Measurements from ENCODE around the gene GPA33. TPM values are rescaled to one million over a fixed set of nuclear protein-coding genes. Genes with fewer than 3 reads are reported as not detected.

GPA33 gene
- not detected in 2 replicates for polyA plus RNA-seq (2012; rRNA removed)
- not detected in 2 replicates for polyA plus RNA-seq (2012; cell fraction: cytosol; rRNA removed)
- polyA plus RNA-seq (2012; cell fraction: nucleus; rRNA removed): not detected in 2 replicates

- H2AFZ ChIP-seq (ENCODE audit: low read depth): no peak within 1 kb of the TSS
- no peak for DNase-seq
- POLR2A ChIA-PET: no interaction called here
Observed at GRCh38 chr1:167090314-167090942, at the start of gene GPA33. Gene GPA33, minus strand, starts transcription at chr1:167090377. Its CDS starts 90 bp downstream, at chr1:167090287.

GRCh38 chr1:167138703-167139102 is 48.5 kb upstream of the GPA33 start:
- Histone ChIP-seq H3K4me2 (no peak overlapping the region), H3K36me3 (replicated peaks in 1 of 2; ENCODE audit: control insufficient read depth in 1 of 2, insufficient read depth in 2 of 2, low read length in 1 of 2) (no peaks in the 10 kb centered on the region), H3K4me3 (ENCODE audit: low read depth in 2 of 2, low read length in 1 of 2) (no peak overlapping the region), H3K4me1 (ENCODE audit: control insufficient read depth in 1 of 2, insufficient read depth in 2 of 2, low read depth in 1 of 2, low read length in 1 of 2) (peaks cover 0 to 5% of the 10 kb centered on the region in 2 experiments; a peak in 1 of 4 replicates), H3K9me3 (no peaks in the 10 kb centered on the region), H3K27me3 (ENCODE audit: insufficient read depth) (no peaks in the 10 kb centered on the region; the same call in 1 of the 2 replicates), H3K9ac (no peak overlapping the region), H3F3A (replicated peaks; ENCODE audit: insufficient read depth) (no peaks in the 10 kb centered on the region), H3K27ac (ENCODE audit: low read depth in 2 of 2, low read length in 1 of 2) (no peak overlapping the region), H3K9me2 (no peaks in the 10 kb centered on the region), H2AFZ (ENCODE audit: low read depth) (no peak overlapping the region), H4K20me1 (ENCODE audit: insufficient read depth) (no peaks in the 10 kb centered on the region), H3K79me2 (ENCODE audit: insufficient read depth) (no peaks in the 10 kb centered on the region)
- DNase-seq: no peak
- ChIA-PET CTCF (interaction anchor here (1.9 kb wide), 1 partner anchor 79 kb away, joined by 5 read pairs; no protein-coding TSS in a partner anchor), POLR2A (no interaction called here)
- 25% methylated on average over 1 of the region's 1 CpG for WGBS (ENCODE audit: low lambda C conversion rate)
- TF ChIP-seq REST (IDR thresholded peaks at IDR 0.05; ENCODE audit: low read depth, low read length) (no peak), NFIC (IDR thresholded peaks at IDR 0.05; ENCODE audit: borderline replicate concordance) (no peak), GATA2 (CRISPR knock-in tag; IDR thresholded peaks at IDR 0.05) (no peak), YY1 (IDR thresholded peaks at IDR 0.05; ENCODE audit: low read depth) (no peak), POLR2AphosphoS5 (IDR thresholded peaks at IDR 0.05; ENCODE audit: low read depth, low read length) (no peak), MXI1 (IDR thresholded peaks at IDR 0.05; ENCODE audit: low read depth, low read length) (no peak), EZH2phosphoT487 (IDR thresholded peaks at IDR 0.05; ENCODE audit: borderline replicate concordance, low read depth) (no peak), TAF1 (IDR thresholded peaks at IDR 0.05; ENCODE audit: borderline replicate concordance, low read depth, low read length) (no peak), SIN3A (IDR thresholded peaks at IDR 0.05; ENCODE audit: borderline replicate concordance, low read depth, low read length) (no peak), RAD21 (IDR thresholded peaks at IDR 0.05; ENCODE audit: low read length) (no peak), SMC3 (IDR thresholded peaks at IDR 0.05; ENCODE audit: low read depth, low read length) (no peak), RFX5 (IDR thresholded peaks at IDR 0.05; ENCODE audit: low read length) (no peak)

More at GRCh38 chr1:167090314-167090942, at the start of gene GPA33:
- H3K4me3 ChIP-seq (ENCODE audit: low read depth in 2 of 2, low read length in 1 of 2): no peak within 1 kb of the TSS
- no peak within 1 kb of the TSS for H3K9ac ChIP-seq
- no peaks in the 10 kb centered on the region for H3K9me2 ChIP-seq
- H3K27ac ChIP-seq (ENCODE audit: low read depth in 2 of 2, low read length in 1 of 2): no peak within 1 kb of the TSS
- no peaks in the 10 kb centered on the region for H3K36me3 ChIP-seq (replicated peaks in 1 of 2; ENCODE audit: control insufficient read depth in 1 of 2, insufficient read depth in 2 of 2, low read length in 1 of 2)
- no peak within 1 kb of the TSS for H3K4me2 ChIP-seq
- 55% methylated on average over 1 of the region's 1 CpG for WGBS (ENCODE audit: low lambda C conversion rate)
- no peaks in the 10 kb centered on the region for H3K27me3 ChIP-seq (ENCODE audit: insufficient read depth)
- CTCF ChIA-PET: interaction anchor here (0.8 to 1.1 kb wide), 2 partner anchors 23 to 31 kb away, joined by 3 to 4 read pairs; no protein-coding TSS in a partner anchor
- H3K4me1 ChIP-seq (ENCODE audit: control insufficient read depth in 1 of 2, insufficient read depth in 2 of 2, low read depth in 1 of 2, low read length in 1 of 2): peaks cover 0 to 4% of the 10 kb centered on the region in 2 experiments; a peak in 1 of 4 replicates
- H3K79me2 ChIP-seq (ENCODE audit: insufficient read depth): no peaks in the 10 kb centered on the region
- H3F3A ChIP-seq (replicated peaks; ENCODE audit: insufficient read depth): no peaks in the 10 kb centered on the region
- no peaks in the 10 kb centered on the region for H4K20me1 ChIP-seq (ENCODE audit: insufficient read depth)
- TF ChIP-seq TEAD4 (IDR thresholded peaks at IDR 0.05; ENCODE audit: borderline replicate concordance, insufficient read depth): no peak
- TF ChIP-seq RCOR1 (IDR thresholded peaks at IDR 0.05; ENCODE audit: low read length): no peak
- TF ChIP-seq CTCF (IDR thresholded peaks at IDR 0.05): no peak
- no peak for TF ChIP-seq FOXM1 (IDR thresholded peaks at IDR 0.05; ENCODE audit: low read depth)
- TF ChIP-seq NFIC (IDR thresholded peaks at IDR 0.05; ENCODE audit: borderline replicate concordance): no peak
- no peak for TF ChIP-seq TAF1 (IDR thresholded peaks at IDR 0.05; ENCODE audit: borderline replicate concordance, low read depth, low read length)
- TF ChIP-seq EP300 (IDR thresholded peaks at IDR 0.05; ENCODE audit: borderline replicate concordance in 1 of 2, low read depth in 1 of 2, low read length in 1 of 2): no peak
- TF ChIP-seq GABPA (IDR thresholded peaks at IDR 0.05; ENCODE audit: low read depth): no peak
- no peak for TF ChIP-seq GATA2 (CRISPR knock-in tag; IDR thresholded peaks at IDR 0.05)
- TF ChIP-seq RXRA (IDR thresholded peaks at IDR 0.05; ENCODE audit: borderline replicate concordance, low read depth): no peak
- TF ChIP-seq POLR2AphosphoS5 (IDR thresholded peaks at IDR 0.05; ENCODE audit: low read depth, low read length): no peak
- TF ChIP-seq RFX5 (IDR thresholded peaks at IDR 0.05; ENCODE audit: low read length): no peak
- no peaks in the 10 kb centered on the region for H3K9me3 ChIP-seq

Measured in SK-N-SH (cell line).